Measurements from ENCODE around the gene AHNAK. TPM values are rescaled to one million over a fixed set of nuclear protein-coding genes. Genes with fewer than 3 reads are reported as not detected.

AHNAK gene
- total and polyA plus RNA-seq, 2 of the 8 experiments (the other 6 are each of a cell fraction or from before 2014, with no cell fraction given) = 2.0 to 5.8 TPM

- Histone ChIP-seq H2BK12ac (ENCODE audit: low read depth, low read length) (no peak overlapping the region), H3K4me1 (replicated peaks in 1 of 4; ENCODE audit: control insufficient read depth in 3 of 4, insufficient read depth in 4 of 4, low read length in 3 of 4) (no peaks in the 10 kb centered on the region; a peak in 1 of 7 replicates), H2AFZ (ENCODE audit: low read length) (no peak overlapping the region), H3K27ac (ENCODE audit: low read depth, low read length) (no peak overlapping the region), H2BK20ac (ENCODE audit: low read length) (no peak overlapping the region), H4K91ac (replicated peaks; ENCODE audit: insufficient read length, low read length) (no peak overlapping the region), H3K27me3 (replicated peaks in 1 of 4; ENCODE audit: control insufficient read depth in 3 of 4, extremely low read depth in 1 of 4, insufficient read depth in 3 of 4, low read length in 3 of 4) (no peaks in the 10 kb centered on the region), H3K56ac (replicated peaks; ENCODE audit: insufficient read length, low read depth, low read length) (no peak overlapping the region), H2BK5ac (ENCODE audit: low read depth, low read length) (no peak overlapping the region), H4K5ac (ENCODE audit: insufficient read length, low read depth, low read length) (no peak overlapping the region), H3K23me2 (ENCODE audit: low read depth, low read length) (no peaks in the 10 kb centered on the region), H3K9ac (replicated peaks in 1 of 4; ENCODE audit: extremely low read depth in 1 of 4, low read depth in 3 of 4, low read length in 3 of 4) (no peak overlapping the region), H3K79me1 (ENCODE audit: low read depth, low read length) (no peaks in the 10 kb centered on the region), H3K18ac (ENCODE audit: extremely low read depth, low read length) (no peak overlapping the region), H3K36me3 (ENCODE audit: control insufficient read depth in 2 of 4, insufficient read depth in 4 of 4, low read length in 3 of 4) (no peaks in the 10 kb centered on the region), H2BK15ac (ENCODE audit: low read length) (no peak overlapping the region), H3K4me3 (ENCODE audit: extremely low read depth in 1 of 4, insufficient read depth in 2 of 4, low read depth in 3 of 4, low read length in 4 of 4) (no peak overlapping the region), H3K14ac (ENCODE audit: insufficient read length) (no peak overlapping the region), H4K20me1 (replicated peaks in 1 of 2; ENCODE audit: control insufficient read depth in 1 of 2, insufficient read depth in 2 of 2, low read length in 2 of 2) (no peaks in the 10 kb centered on the region), H3K4me2 (ENCODE audit: insufficient read depth in 1 of 2, low read depth in 2 of 2, low read length in 2 of 2) (no peak overlapping the region), H2BK120ac (replicated peaks; ENCODE audit: low read depth, low read length) (no peak overlapping the region), H3K23ac (ENCODE audit: insufficient read length) (no peak overlapping the region), H3K9me3 (ENCODE audit: insufficient read depth in 2 of 2, low read depth in 1 of 2, low read length in 1 of 2) (peaks cover 0 to 4% of the 10 kb centered on the region in 2 experiments; a peak in 2 of 4 replicates), H3K4ac (replicated peaks; ENCODE audit: insufficient read length, low read depth, low read length) (no peak overlapping the region), H2AK5ac (ENCODE audit: low read depth, low read length) (no peak overlapping the region), H4K8ac (ENCODE audit: extremely low read depth, insufficient read depth, low read length) (no peak overlapping the region), H3K79me2 (ENCODE audit: control insufficient read depth in 1 of 2, insufficient read depth in 2 of 2, low read length in 2 of 2) (no peaks in the 10 kb centered on the region)
- WGBS, 2 experiments (ENCODE audit: extremely low coverage in 1 of 2, insufficient coverage in 1 of 2, insufficient read length in 1 of 2, insufficient replicate concordance in 2 of 2, low coverage in 1 of 2, low lambda C conversion rate in 2 of 2, missing lambda C conversion rate in 1 of 2) = 92% methylated on average over 8 of the region's 8 CpGs; no CpG with 5 or more reads in 1 of the 2 experiments
- ChIA-PET CTCF (ENCODE audit: partially characterized antibody) (interaction anchor here (0.6 to 3.8 kb wide), 5 partner anchors 8 to 94 kb away, joined by 3 to 16 read pairs (median 5); no protein-coding TSS in a partner anchor), POLR2A (ENCODE audit: partially characterized antibody) (no interaction called here)
- TF ChIP-seq, protein P1, sequence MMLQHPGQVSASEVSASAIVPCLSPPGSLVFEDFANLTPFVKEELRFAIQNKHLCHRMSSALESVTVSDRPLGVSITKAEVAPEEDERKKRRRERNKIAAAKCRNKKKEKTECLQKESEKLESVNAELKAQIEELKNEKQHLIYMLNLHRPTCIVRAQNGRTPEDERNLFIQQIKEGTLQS (IDR thresholded peaks at IDR 0.05; ENCODE audit: insufficient read depth, low read depth, low read length) = no peak
- TF ChIP-seq SRF (IDR thresholded peaks at IDR 0.05; ENCODE audit: low read depth, low read length) = no peak
- no peak for TF ChIP-seq RBBP5 (IDR thresholded peaks at IDR 0.05; ENCODE audit: borderline replicate concordance, low read depth, low read length)
- TF ChIP-seq MAFK (IDR thresholded peaks at IDR 0.05; ENCODE audit: low read depth, low read length) = no peak
- no peak for FAIRE-seq
- DNase-seq (ENCODE audit: low read depth in 1 of 2, low spot score in 2 of 2) = no peak
These were observed 95.4 kb downstream of the AHNAK start for GRCh38 chr11:62451241-62451621.
